GM12875 (cell line): ENCODE data around the gene MROH2B.

ENCODE experiments used
- H3K4me3 ChIP-seq: one replicate; pipeline ENCODE4 v1.5.1; 2011; ENCODE audit warnings: low read depth, low read length, control low read depth
- CTCF ChIP-seq: IDR thresholded peaks from 2 replicates; pipeline ENCODE4 v1.5.1; 2011; ENCODE audit warnings: low read depth, mild to moderate bottlenecking, control low read depth, inconsistent platforms, low read length, moderate library complexity, borderline replicate concordance; ENCODE audit not compliant: insufficient read depth

The MROH2B gene

GRCh38 chr5:41067714-41068568, 3.2 kb downstream of the MROH2B start:
- no peak overlapping the region for H3K4me3 ChIP-seq
- TF ChIP-seq CTCF = no peak

- TF ChIP-seq CTCF = no peak
- no peak overlapping the region for H3K4me3 ChIP-seq
These were observed 5.3 kb downstream of the MROH2B start for GRCh38 chr5:41065691-41066335.

GRCh38 chr5:41057940-41058339, 13.2 kb downstream of the MROH2B start:
- TF ChIP-seq CTCF = no peak
- H3K4me3 ChIP-seq = no peak overlapping the region

- TF ChIP-seq CTCF = no peak
- no peak overlapping the region for H3K4me3 ChIP-seq
These were observed 13.9 kb downstream of the MROH2B start for GRCh38 chr5:41057231-41057630.

- no peak overlapping the region for H3K4me3 ChIP-seq
- TF ChIP-seq CTCF = no peak
These were observed 22.2 kb downstream of the MROH2B start for GRCh38 chr5:41048986-41049385.

- TF ChIP-seq CTCF = no peak
- no peak overlapping the region for H3K4me3 ChIP-seq
These were observed 27.9 kb downstream of the MROH2B start for GRCh38 chr5:41043109-41043747.
